SK-N-SH treated with all-trans-retinoic acid at 6 μM for 48 hours (cell line): ENCODE results near the gene CLBA1.

ENCODE experiments used
- ATAC-seq: fragments of 200-7000 bp; cut with Tn5 transposase; 3 replicates; pipeline ENCODE4 v1.9.1; 2020; ENCODE audit warnings: mild to moderate bottlenecking, moderate library complexity
- ARNTL ChIP-seq: fragments of 450-650 bp; formaldehyde crosslinking; IDR thresholded peaks from 2 replicates; pipeline ENCODE4 v1.5.0; 2020; ENCODE audit warnings: low read depth, mild to moderate bottlenecking, moderate library complexity, borderline replicate concordance
- BACH2 ChIP-seq: fragments of 250-450 bp; sonication (Bioruptor Pico); IDR thresholded peaks from 2 replicates; pipeline ENCODE4 v1.9.0; 2021; ENCODE audit warnings: mild to moderate bottlenecking, borderline replicate concordance
- CREB5 ChIP-seq: fragments of 250-450 bp; sonication (Bioruptor Pico); IDR thresholded peaks from 2 replicates; pipeline ENCODE4 v1.5.1; 2020; ENCODE audit warnings: low read depth, mild to moderate bottlenecking, moderate library complexity
- CSDC2 ChIP-seq: fragments of 250-450 bp; sonication (Bioruptor Pico); IDR thresholded peaks from 2 replicates; pipeline ENCODE4 v1.5.0; 2020; ENCODE audit warnings: mild to moderate bottlenecking, moderate library complexity
- ESRRG ChIP-seq: fragments of 250-450 bp; sonication (Bioruptor Pico); IDR thresholded peaks from 2 replicates; pipeline ENCODE4 v1.6.1; 2021; ENCODE audit warnings: mild to moderate bottlenecking
- GLIS3 ChIP-seq: fragments of 250-450 bp; sonication (Bioruptor Pico); IDR thresholded peaks from 2 replicates; pipeline ENCODE4 v1.5.0; 2020; ENCODE audit warnings: mild to moderate bottlenecking, moderate library complexity
- ISL1 ChIP-seq: fragments of 250-450 bp; sonication (Bioruptor Pico); IDR thresholded peaks from 2 replicates; pipeline ENCODE4 v2.1.2; 2022; ENCODE audit warnings: mild to moderate bottlenecking, moderate library complexity
- OSR1 ChIP-seq: fragments of 250-450 bp; sonication (Bioruptor Pico); IDR thresholded peaks from 2 replicates; pipeline ENCODE4 v1.8.0; 2022; ENCODE audit warnings: moderate library complexity, mild to moderate bottlenecking, inconsistent platforms
- RARB ChIP-seq: fragments of 250-450 bp; sonication (Bioruptor Pico); IDR thresholded peaks from 2 replicates; pipeline ENCODE4 v1.8.0; 2021; ENCODE audit warnings: mild to moderate bottlenecking, moderate library complexity
- TCF4 ChIP-seq: fragments of 250-450 bp; sonication (Bioruptor Pico); IDR thresholded peaks from 2 replicates; pipeline ENCODE4 v1.8.0; 2021; ENCODE audit warnings: mild to moderate bottlenecking, moderate library complexity, borderline replicate concordance
- TOX ChIP-seq: fragments of 250-450 bp; sonication (Bioruptor Pico); IDR thresholded peaks from 2 replicates; pipeline ENCODE4 v1.8.0; 2021; ENCODE audit warnings: mild to moderate bottlenecking, moderate library complexity, borderline replicate concordance
- TSHZ2 ChIP-seq: fragments of 250-450 bp; sonication (Bioruptor Pico); IDR thresholded peaks from 2 replicates; pipeline ENCODE4 v1.5.0; 2020; ENCODE audit warnings: mild to moderate bottlenecking, moderate library complexity
- ZC3H10 ChIP-seq: fragments of 250-450 bp; sonication (Bioruptor Pico); IDR thresholded peaks from 2 replicates; pipeline ENCODE4 v1.5.1; 2021; ENCODE audit warnings: mild to moderate bottlenecking, moderate library complexity
- ZFP30 ChIP-seq: fragments of 450-650 bp; formaldehyde crosslinking; IDR thresholded peaks from 2 replicates; pipeline ENCODE4 v1.5.0; 2022; ENCODE audit warnings: mild to moderate bottlenecking, moderate library complexity
- ZNF565 ChIP-seq: fragments of 450-650 bp; formaldehyde crosslinking; conservative IDR thresholded peaks from 2 replicates; pipeline ENCODE4 v1.5.0; 2020; ENCODE audit warnings: low read depth, mild to moderate bottlenecking, moderate library complexity
- TF ChIP-seq, protein P1 (sequence below): fragments of 250-450 bp; sonication (Bioruptor Pico); IDR thresholded peaks from 2 replicates; pipeline ENCODE4 v1.8.0; 2020; ENCODE audit warnings: mild to moderate bottlenecking, moderate library complexity, borderline replicate concordance
- TF ChIP-seq, protein P2 (sequence below): fragments of 250-450 bp; sonication (Bioruptor Pico); IDR thresholded peaks from 2 replicates; pipeline ENCODE4 v1.5.1; 2021; ENCODE audit warnings: mild to moderate bottlenecking, moderate library complexity
- TF ChIP-seq, protein P3 (sequence below): fragments of 250-450 bp; sonication (Bioruptor Pico); IDR thresholded peaks from 2 replicates; pipeline ENCODE4 v1.8.0; 2021; ENCODE audit warnings: low read depth, mild to moderate bottlenecking, moderate library complexity, borderline replicate concordance

The CLBA1 gene

DNA sequence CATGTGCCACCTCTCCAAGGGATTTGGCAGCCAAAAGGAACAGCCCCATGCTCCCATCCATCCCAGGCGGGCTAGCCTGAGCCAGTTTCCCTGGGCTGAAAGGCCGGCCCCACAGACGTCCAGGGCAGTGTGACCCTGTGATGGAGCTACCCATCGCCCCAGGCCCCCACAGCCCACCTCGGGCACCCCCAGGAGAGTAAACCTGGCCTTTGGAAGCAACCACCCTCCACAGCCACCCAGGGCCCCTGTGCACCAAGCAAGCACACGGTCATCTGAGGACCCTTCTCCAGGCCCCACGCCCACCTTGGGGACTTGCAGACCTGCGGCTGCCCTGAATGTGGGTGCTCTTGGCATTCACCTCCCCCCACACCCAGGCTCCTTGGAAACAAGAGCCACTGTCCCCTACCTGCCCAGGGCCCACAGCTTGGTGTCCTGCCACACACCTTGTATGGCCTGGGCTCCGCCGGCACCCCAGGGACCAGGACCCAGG, 15.8 kb upstream of the CLBA1 start:
- ATAC-seq, result no peak
- TF ChIP-seq TSHZ2 (CRISPR knock-in tag) (no peak), ZNF565 (no peak), BACH2 (CRISPR knock-in tag) (no peak), RARB (CRISPR knock-in tag) (no peak), ESRRG (no peak), CREB5 (no peak), ZC3H10 (no peak), TCF4 (CRISPR knock-in tag) (no peak), ZFP30 (CRISPR knock-in tag) (no peak), GLIS3 (CRISPR knock-in tag) (no peak), TOX (CRISPR knock-in tag) (no peak)

GRCh38 chr14:104970231-104971068, 15.1 kb upstream of the CLBA1 start:
- TF ChIP-seq, protein P1, sequence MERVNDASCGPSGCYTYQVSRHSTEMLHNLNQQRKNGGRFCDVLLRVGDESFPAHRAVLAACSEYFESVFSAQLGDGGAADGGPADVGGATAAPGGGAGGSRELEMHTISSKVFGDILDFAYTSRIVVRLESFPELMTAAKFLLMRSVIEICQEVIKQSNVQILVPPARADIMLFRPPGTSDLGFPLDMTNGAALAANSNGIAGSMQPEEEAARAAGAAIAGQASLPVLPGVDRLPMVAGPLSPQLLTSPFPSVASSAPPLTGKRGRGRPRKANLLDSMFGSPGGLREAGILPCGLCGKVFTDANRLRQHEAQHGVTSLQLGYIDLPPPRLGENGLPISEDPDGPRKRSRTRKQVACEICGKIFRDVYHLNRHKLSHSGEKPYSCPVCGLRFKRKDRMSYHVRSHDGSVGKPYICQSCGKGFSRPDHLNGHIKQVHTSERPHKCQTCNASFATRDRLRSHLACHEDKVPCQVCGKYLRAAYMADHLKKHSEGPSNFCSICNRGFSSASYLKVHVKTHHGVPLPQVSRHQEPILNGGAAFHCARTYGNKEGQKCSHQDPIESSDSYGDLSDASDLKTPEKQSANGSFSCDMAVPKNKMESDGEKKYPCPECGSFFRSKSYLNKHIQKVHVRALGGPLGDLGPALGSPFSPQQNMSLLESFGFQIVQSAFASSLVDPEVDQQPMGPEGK (CRISPR knock-in tag), result peak; percentile 45; the same call in 1 of the 2 replicates
- TF ChIP-seq BACH2 (CRISPR knock-in tag) (no peak), TCF4 (CRISPR knock-in tag) (no peak)
- peak; percentile 58 for ATAC-seq

GRCh38 chr14:104971447-104972240, 13.9 kb upstream of the CLBA1 start:
- TF ChIP-seq TSHZ2 (CRISPR knock-in tag) (no peak), OSR1 (CRISPR knock-in tag) (no peak), ISL1 (CRISPR knock-in tag) (no peak), CREB5 (no peak), ARNTL (CRISPR knock-in tag) (no peak), CSDC2 (CRISPR knock-in tag) (no peak), RARB (CRISPR knock-in tag) (no peak), ZC3H10 (no peak), TOX (CRISPR knock-in tag) (no peak), GLIS3 (CRISPR knock-in tag) (no peak), TCF4 (CRISPR knock-in tag) (no peak), ZFP30 (CRISPR knock-in tag) (no peak)
- TF ChIP-seq, protein P2, sequence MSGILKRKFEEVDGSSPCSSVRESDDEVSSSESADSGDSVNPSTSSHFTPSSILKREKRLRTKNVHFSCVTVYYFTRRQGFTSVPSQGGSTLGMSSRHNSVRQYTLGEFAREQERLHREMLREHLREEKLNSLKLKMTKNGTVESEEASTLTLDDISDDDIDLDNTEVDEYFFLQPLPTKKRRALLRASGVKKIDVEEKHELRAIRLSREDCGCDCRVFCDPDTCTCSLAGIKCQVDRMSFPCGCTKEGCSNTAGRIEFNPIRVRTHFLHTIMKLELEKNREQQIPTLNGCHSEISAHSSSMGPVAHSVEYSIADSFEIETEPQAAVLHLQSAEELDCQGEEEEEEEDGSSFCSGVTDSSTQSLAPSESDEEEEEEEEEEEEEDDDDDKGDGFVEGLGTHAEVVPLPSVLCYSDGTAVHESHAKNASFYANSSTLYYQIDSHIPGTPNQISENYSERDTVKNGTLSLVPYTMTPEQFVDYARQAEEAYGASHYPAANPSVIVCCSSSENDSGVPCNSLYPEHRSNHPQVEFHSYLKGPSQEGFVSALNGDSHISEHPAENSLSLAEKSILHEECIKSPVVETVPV (CRISPR knock-in tag), result no peak
- TF ChIP-seq, protein P3, sequence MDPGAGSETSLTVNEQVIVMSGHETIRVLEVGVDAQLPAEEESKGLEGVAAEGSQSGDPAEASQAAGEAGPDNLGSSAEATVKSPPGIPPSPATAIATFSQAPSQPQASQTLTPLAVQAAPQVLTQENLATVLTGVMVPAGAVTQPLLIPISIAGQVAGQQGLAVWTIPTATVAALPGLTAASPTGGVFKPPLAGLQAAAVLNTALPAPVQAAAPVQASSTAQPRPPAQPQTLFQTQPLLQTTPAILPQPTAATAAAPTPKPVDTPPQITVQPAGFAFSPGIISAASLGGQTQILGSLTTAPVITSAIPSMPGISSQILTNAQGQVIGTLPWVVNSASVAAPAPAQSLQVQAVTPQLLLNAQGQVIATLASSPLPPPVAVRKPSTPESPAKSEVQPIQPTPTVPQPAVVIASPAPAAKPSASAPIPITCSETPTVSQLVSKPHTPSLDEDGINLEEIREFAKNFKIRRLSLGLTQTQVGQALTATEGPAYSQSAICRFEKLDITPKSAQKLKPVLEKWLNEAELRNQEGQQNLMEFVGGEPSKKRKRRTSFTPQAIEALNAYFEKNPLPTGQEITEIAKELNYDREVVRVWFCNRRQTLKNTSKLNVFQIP (CRISPR knock-in tag), result no peak
- TF ChIP-seq, protein P1 (CRISPR knock-in tag), result no peak
- ATAC-seq, result no peak
